ENCODE results near the gene SERPINB4.

DNA sequence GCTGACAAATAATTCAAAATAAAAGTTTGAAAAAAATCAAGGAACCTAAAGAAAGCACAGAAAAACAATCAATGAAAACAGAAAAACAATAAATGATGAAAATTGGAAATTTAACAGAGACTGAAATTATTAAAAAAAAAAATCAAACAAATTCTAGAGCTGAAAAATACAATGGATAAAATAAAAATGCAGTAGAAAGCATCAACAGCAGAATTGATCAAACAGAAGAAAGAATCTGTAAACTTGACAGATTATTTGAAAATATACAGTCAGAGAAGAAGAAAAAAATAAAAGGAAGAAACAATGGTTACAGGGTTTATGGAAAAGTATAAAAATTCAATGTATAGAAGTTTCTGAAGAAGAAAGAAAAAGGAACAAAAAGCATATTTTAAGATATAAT lies 16.2 kb downstream of the SERPINB4 start:
- TF ChIP-seq POLR2AphosphoS5 (IDR thresholded peaks at IDR 0.05; ENCODE audit: low read depth, low read length) (no peak), POLR2A (IDR thresholded peaks at IDR 0.05; ENCODE audit: low read depth, low read length) (no peak), TAF1 (IDR thresholded peaks at IDR 0.05; ENCODE audit: low read depth, low read length) (no peak), PAX5 (IDR thresholded peaks at IDR 0.05; ENCODE audit: insufficient read depth, low read length, severe bottlenecking) (no peak)

Data from GM12891 (cell line).